ENCODE measurements around the gene ELK1. TPM values are rescaled to one million over a fixed set of nuclear protein-coding genes. Genes with fewer than 3 reads are reported as not detected.

Gene ELK1
- total and polyA plus RNA-seq, 7 experiments from 2014 or later: 24.0 to 62.4 (median 34.0) TPM

DNA sequence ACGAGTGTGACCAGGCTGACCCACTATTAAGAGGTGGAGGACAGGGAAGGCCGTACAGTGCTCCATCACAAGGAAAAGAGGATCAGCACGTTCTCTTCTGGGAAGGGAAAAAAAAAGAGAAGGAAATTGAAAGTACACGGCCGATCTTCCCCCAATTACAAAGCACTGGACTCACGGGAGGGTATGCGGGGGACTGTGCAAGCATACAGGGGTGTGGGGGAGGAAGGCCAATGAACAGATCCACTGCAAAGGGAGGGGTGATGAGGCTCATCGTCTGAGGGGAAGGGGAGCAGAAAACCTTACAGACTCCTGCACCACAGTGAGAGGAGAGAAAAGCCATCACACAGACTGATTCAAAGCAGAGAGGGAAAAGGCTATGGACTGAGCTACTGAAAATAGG, 1.1 kb downstream of the ELK1 start:
- ChIA-PET POLR2A (interaction anchor here (0.7 to 1.7 kb wide), 5 partner anchors 9 to 93 kb away, joined by 4 to 11 read pairs (median 5); no protein-coding TSS in a partner anchor), CTCF (no interaction called here)
- no peaks in the 10 kb centered on the region for H3K9me3 Mint-ChIP-seq
- H3K4me1 Mint-ChIP-seq: peaks cover 42 to 60% (median 59%) of the 10 kb centered on the region in 7 donors
- H3K4me1 ChIP-seq (ENCODE audit: control insufficient read depth in 2 of 2, insufficient read depth in 2 of 2, low read length in 2 of 2): peaks cover 12 to 16% of the 10 kb centered on the region in 2 donors
- peaks cover 0 to 8% (median 0%) of the 10 kb centered on the region in 3 experiments for H3K36me3 ChIP-seq (ENCODE audit: control insufficient read depth in 2 of 3, insufficient read depth in 3 of 3, low read length in 3 of 3)
- H3K27me3 ChIP-seq (ENCODE audit: control insufficient read depth in 2 of 2, insufficient read depth in 2 of 2, low read length in 2 of 2): no peaks in the 10 kb centered on the region
- no peaks in the 10 kb centered on the region for H3K27me3 Mint-ChIP-seq
- intact Hi-C loops (cut with micrococcal nuclease): no loop called here
- DNase-seq (no peak), ATAC-seq (no peak)
- H3K4me3 Mint-ChIP-seq: peak overlapping the region; percentile 87 to 96 (median 90)
- peak overlapping the region; percentile 43 for H3K4me3 ChIP-seq (ENCODE audit: low read length)
- H3K27ac Mint-ChIP-seq: peak overlapping the region; percentile 11 to 95 (median 86)
- no peaks in the 10 kb centered on the region for H3K9me3 ChIP-seq (ENCODE audit: control insufficient read depth in 2 of 3, low read length in 3 of 3)
- H3K27ac ChIP-seq (ENCODE audit: low read depth, low read length): peak overlapping the region; percentile 67
- H3K36me3 Mint-ChIP-seq: peaks cover 0 to 46% (median 5%) of the 10 kb centered on the region in 5 donors

DNA sequence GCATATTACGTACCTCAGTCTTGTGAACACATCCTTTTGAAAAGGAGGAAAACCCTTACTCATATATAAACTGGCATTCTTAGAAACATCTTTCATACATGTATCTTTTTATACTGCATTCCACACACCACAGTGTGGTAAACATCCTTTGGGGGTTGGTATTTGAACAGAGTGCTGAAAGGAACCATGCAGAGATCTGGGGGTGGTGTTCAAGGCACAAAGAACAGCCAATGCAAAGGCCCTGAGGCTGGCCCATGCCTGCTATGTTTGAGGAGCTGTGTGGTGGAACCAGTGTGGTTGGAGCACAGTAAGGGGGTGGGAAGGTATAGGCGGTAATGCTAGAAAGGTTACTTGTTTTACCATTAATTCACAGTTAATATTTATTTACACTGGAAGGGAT, 2.0 kb downstream of the ELK1 start:
- H3K9me3 ChIP-seq (ENCODE audit: control insufficient read depth in 2 of 3, low read length in 3 of 3): no peaks in the 10 kb centered on the region
- peak overlapping the region; percentile 67 for H3K27ac ChIP-seq (ENCODE audit: low read depth, low read length)
- H3K27me3 Mint-ChIP-seq: no peaks in the 10 kb centered on the region
- DNase-seq (peak in 1 of 9 donors; percentile 22), ATAC-seq (no peak)
- peaks cover 0 to 44% (median 6%) of the 10 kb centered on the region in 5 donors for H3K36me3 Mint-ChIP-seq
- CTCF ChIA-PET: interaction anchor here (0.5 kb wide), 1 partner anchor 151 kb away, joined by 3 read pairs; no protein-coding TSS in a partner anchor
- H3K27me3 ChIP-seq (ENCODE audit: control insufficient read depth in 2 of 2, insufficient read depth in 2 of 2, low read length in 2 of 2): no peaks in the 10 kb centered on the region
- POLR2A ChIA-PET: interaction anchor here (0.9 to 1.5 kb wide), 3 partner anchors 18 to 92 kb away, joined by 3 to 5 read pairs (median 4); no protein-coding TSS in a partner anchor
- H3K27ac Mint-ChIP-seq: peak overlapping the region; percentile 3 to 89 (median 80)
- no peak overlapping the region for H3K4me3 ChIP-seq (ENCODE audit: low read length)
- intact Hi-C loops (cut with micrococcal nuclease): no loop called here
- H3K4me1 ChIP-seq (ENCODE audit: control insufficient read depth in 2 of 2, insufficient read depth in 2 of 2, low read length in 2 of 2): peaks cover 12 to 22% of the 10 kb centered on the region in 2 donors
- H3K4me3 Mint-ChIP-seq: peak overlapping the region; percentile 87 to 96 (median 90)
- H3K4me1 Mint-ChIP-seq: peaks cover 42 to 69% (median 65%) of the 10 kb centered on the region in 7 donors
- H3K36me3 ChIP-seq (ENCODE audit: control insufficient read depth in 2 of 3, insufficient read depth in 3 of 3, low read length in 3 of 3): peaks cover 0 to 3% (median 0%) of the 10 kb centered on the region in 3 experiments
- H3K9me3 Mint-ChIP-seq: no peaks in the 10 kb centered on the region

DNA sequence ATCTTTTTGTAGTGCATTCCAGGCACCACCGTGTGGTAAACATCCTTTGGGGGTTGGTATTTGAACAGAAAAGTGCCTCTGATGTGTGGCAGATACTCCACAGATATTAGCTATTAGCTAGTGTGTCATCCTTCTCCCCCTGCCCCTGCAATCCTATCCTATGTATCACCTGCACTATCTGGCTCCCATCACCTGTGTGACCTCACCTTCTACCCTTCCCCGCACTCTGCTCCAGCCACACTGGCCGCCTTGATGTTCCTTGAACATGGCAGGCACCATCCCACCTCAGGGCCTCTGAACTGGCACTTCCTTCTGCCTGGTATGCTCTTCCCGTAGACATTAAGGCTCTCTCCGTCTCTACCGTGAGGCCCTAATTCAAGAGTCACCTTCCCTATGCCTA, 3.7 kb downstream of the ELK1 start:
- H3K9me3 ChIP-seq (ENCODE audit: control insufficient read depth in 2 of 3, low read length in 3 of 3): no peaks in the 10 kb centered on the region
- intact Hi-C loops (cut with micrococcal nuclease): no loop called here
- peaks cover 12 to 22% of the 10 kb centered on the region in 2 donors for H3K4me1 ChIP-seq (ENCODE audit: control insufficient read depth in 2 of 2, insufficient read depth in 2 of 2, low read length in 2 of 2)
- no peak overlapping the region for H3K27ac ChIP-seq (ENCODE audit: low read depth, low read length)
- ATAC-seq (no peak), DNase-seq (no peak)
- Mint-ChIP-seq H3K27me3 (no peaks in the 10 kb centered on the region), H3K9me3 (no peaks in the 10 kb centered on the region), H3K36me3 (peaks cover 0 to 38% (median 6%) of the 10 kb centered on the region in 5 donors), H3K27ac (peak overlapping the region in 5 of 9 donors; percentile 23 to 80 (median 48)), H3K4me3 (peak overlapping the region in 5 of 10 donors; percentile 10 to 50 (median 42)), H3K4me1 (peaks cover 41 to 69% (median 54%) of the 10 kb centered on the region in 7 donors)
- POLR2A ChIA-PET: interaction anchor here (0.5 kb wide), 1 partner anchor 101 kb away, joined by 5 read pairs; no protein-coding TSS in a partner anchor
- no peaks in the 10 kb centered on the region for H3K27me3 ChIP-seq (ENCODE audit: control insufficient read depth in 2 of 2, insufficient read depth in 2 of 2, low read length in 2 of 2)
- peaks cover 0 to under 1% (median 0%) of the 10 kb centered on the region in 3 experiments for H3K36me3 ChIP-seq (ENCODE audit: control insufficient read depth in 2 of 3, insufficient read depth in 3 of 3, low read length in 3 of 3)
- H3K4me3 ChIP-seq (ENCODE audit: low read length): no peak overlapping the region
- CTCF ChIA-PET: interaction anchor here (0.6 kb wide), 1 partner anchor 15 kb away, joined by 3 read pairs; no protein-coding TSS in a partner anchor

DNA sequence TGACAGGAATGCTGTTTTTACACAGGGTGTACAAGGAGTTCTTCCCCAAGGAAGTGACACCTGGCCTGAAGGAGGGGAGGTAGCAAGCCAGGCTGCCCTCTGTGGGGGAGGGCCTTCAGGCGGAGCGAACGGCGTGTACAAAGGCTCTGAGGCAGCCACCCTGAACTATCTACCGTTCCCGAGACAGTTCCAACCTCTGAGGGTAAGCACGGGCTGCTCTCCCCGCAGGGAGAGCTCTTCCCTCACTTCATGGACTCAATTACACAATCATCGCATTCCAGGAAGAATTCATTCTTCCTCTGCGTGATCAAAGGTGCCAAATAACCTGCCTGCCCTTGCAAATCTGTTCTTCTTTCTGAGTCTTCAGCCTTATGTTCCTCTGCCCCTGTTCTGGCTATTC, 4.8 kb downstream of the ELK1 start:
- Histone ChIP-seq H3K4me1 (ENCODE audit: control insufficient read depth in 2 of 2, insufficient read depth in 2 of 2, low read length in 2 of 2) (peaks cover 9 to 22% of the 10 kb centered on the region in 2 donors), H3K36me3 (ENCODE audit: control insufficient read depth in 2 of 3, insufficient read depth in 3 of 3, low read length in 3 of 3) (peaks cover 0 to 11% (median 3%) of the 10 kb centered on the region in 3 experiments), H3K9me3 (ENCODE audit: control insufficient read depth in 2 of 3, low read length in 3 of 3) (no peaks in the 10 kb centered on the region), H3K27ac (ENCODE audit: low read depth, low read length) (no peak overlapping the region), H3K4me3 (ENCODE audit: low read length) (no peak overlapping the region), H3K27me3 (ENCODE audit: control insufficient read depth in 2 of 2, insufficient read depth in 2 of 2, low read length in 2 of 2) (no peaks in the 10 kb centered on the region)
- peak overlapping the region in 1 of 9 donors; percentile 38 for H3K27ac Mint-ChIP-seq
- H3K27me3 Mint-ChIP-seq: no peaks in the 10 kb centered on the region
- peaks cover 0 to 2% (median 0%) of the 10 kb centered on the region in 11 donors for H3K9me3 Mint-ChIP-seq
- peaks cover 4 to 42% (median 6%) of the 10 kb centered on the region in 5 donors for H3K36me3 Mint-ChIP-seq
- no peak overlapping the region for H3K4me3 Mint-ChIP-seq
- intact Hi-C loops (cut with micrococcal nuclease): no loop called here
- DNase-seq (no peak), ATAC-seq (no peak)
- ChIA-PET POLR2A (no interaction called here), CTCF (interaction anchor here (3.7 kb wide), 1 partner anchor 16 kb away, joined by 15 read pairs; the partner anchor contains the start of gene CFP)
- peaks cover 31 to 61% (median 46%) of the 10 kb centered on the region in 7 donors for H3K4me1 Mint-ChIP-seq

DNA sequence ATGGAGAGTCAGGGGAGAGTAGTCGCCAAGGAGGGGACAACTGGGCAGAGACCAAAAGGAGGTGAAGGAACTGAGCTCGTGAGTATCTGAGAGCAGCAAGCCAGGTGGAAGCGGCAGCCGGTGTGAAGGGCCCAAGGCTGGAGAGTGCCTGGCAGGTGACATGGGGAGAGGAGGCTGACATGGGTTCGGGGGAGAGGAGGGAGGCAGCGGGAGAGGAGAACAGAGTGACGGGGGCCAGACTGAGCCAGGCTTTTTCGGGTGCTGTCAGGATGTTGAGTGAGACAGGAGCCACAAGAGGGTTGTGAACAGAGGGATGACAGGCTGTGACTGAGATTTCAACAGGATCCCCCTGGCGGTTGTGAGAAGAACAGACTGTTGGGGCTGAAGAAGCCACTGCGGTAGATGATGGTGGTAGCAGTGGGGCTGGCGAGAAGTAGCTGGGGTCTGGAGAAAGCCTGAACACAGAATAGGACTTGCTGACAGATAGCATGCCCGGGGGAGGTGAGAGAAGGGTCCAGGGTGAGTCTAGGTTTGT, 5.7 kb downstream of the ELK1 start:
- Mint-ChIP-seq H3K4me1 (peaks cover 31 to 64% (median 51%) of the 10 kb centered on the region in 7 donors), H3K36me3 (peaks cover 13 to 50% (median 15%) of the 10 kb centered on the region in 5 donors), H3K4me3 (peak overlapping the region in 2 of 10 donors; percentile 36 to 39), H3K27ac (peak overlapping the region in 3 of 9 donors; percentile 37 to 56 (median 51)), H3K9me3 (peaks cover 0 to 3% (median 0%) of the 10 kb centered on the region in 11 donors), H3K27me3 (no peaks in the 10 kb centered on the region)
- H3K9me3 ChIP-seq (ENCODE audit: control insufficient read depth in 2 of 3, low read length in 3 of 3): no peaks in the 10 kb centered on the region
- POLR2A ChIA-PET: interaction anchor here (0.6 to 1.8 kb wide), 9 partner anchors 13 to 104 kb away, joined by 3 to 4 read pairs (median 4); no protein-coding TSS in a partner anchor
- DNase-seq (no peak), ATAC-seq (peak; percentile 60)
- H3K36me3 ChIP-seq (ENCODE audit: control insufficient read depth in 2 of 3, insufficient read depth in 3 of 3, low read length in 3 of 3): peaks cover 0 to 19% (median 8%) of the 10 kb centered on the region in 3 experiments
- H3K27ac ChIP-seq (ENCODE audit: low read depth, low read length): peak overlapping the region; percentile 21
- CTCF ChIA-PET: interaction anchor here (1.2 to 3.7 kb wide), 3 partner anchors 15 to 82 kb away, joined by 3 to 15 read pairs (median 4); partner anchors contain the start of gene CFP
- H3K4me3 ChIP-seq (ENCODE audit: low read length): no peak overlapping the region
- H3K27me3 ChIP-seq (ENCODE audit: control insufficient read depth in 2 of 2, insufficient read depth in 2 of 2, low read length in 2 of 2): no peaks in the 10 kb centered on the region
- H3K4me1 ChIP-seq (ENCODE audit: control insufficient read depth in 2 of 2, insufficient read depth in 2 of 2, low read length in 2 of 2): peaks cover 9 to 22% of the 10 kb centered on the region in 2 donors
- intact Hi-C loops (cut with micrococcal nuclease): loop anchor here (1.0 kb wide), 2 partner anchors 82 to 103 kb away; no protein-coding TSS in a partner anchor

DNA sequence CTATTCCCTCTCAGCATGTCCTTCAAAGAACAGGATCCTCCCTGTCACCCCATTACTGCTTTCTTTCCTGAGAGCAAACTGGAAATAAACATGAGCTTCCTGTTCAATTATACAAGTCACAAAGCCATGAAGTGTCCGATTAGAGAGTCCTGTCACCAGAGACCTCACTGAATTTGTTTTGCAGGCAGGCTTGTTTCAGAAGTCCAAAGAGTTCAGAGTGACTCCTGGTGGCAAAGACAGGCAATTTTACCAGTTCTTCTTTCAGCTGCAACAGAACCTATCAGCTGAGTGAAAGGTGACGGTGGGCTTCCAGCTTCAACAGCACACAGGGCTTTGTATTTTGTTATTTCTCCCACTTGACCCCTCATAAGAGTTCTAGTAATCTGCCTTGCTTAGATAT, 6.4 kb downstream of the ELK1 start:
- Mint-ChIP-seq H3K9me3 (peaks cover 0 to 3% (median 0%) of the 10 kb centered on the region in 11 donors), H3K27me3 (no peaks in the 10 kb centered on the region), H3K27ac (peak overlapping the region in 1 of 9 donors; percentile 25), H3K4me3 (no peak overlapping the region), H3K4me1 (peaks cover 28 to 62% (median 47%) of the 10 kb centered on the region in 7 donors), H3K36me3 (peaks cover 16 to 51% (median 19%) of the 10 kb centered on the region in 5 donors)
- peak in 2 of 9 donors; percentile 26 to 31 for DNase-seq
- ATAC-seq: no peak
- Histone ChIP-seq H3K27me3 (ENCODE audit: control insufficient read depth in 2 of 2, insufficient read depth in 2 of 2, low read length in 2 of 2) (no peaks in the 10 kb centered on the region), H3K9me3 (ENCODE audit: control insufficient read depth in 2 of 3, low read length in 3 of 3) (no peaks in the 10 kb centered on the region), H3K36me3 (ENCODE audit: control insufficient read depth in 2 of 3, insufficient read depth in 3 of 3, low read length in 3 of 3) (peaks cover 0 to 26% (median 8%) of the 10 kb centered on the region in 3 experiments), H3K4me1 (ENCODE audit: control insufficient read depth in 2 of 2, insufficient read depth in 2 of 2, low read length in 2 of 2) (peaks cover 3 to 20% of the 10 kb centered on the region in 2 donors), H3K27ac (ENCODE audit: low read depth, low read length) (no peak overlapping the region), H3K4me3 (ENCODE audit: low read length) (no peak overlapping the region)
- intact Hi-C loops (cut with micrococcal nuclease): loop anchor here (1.0 kb wide), 2 partner anchors 82 to 103 kb away; no protein-coding TSS in a partner anchor
- ChIA-PET CTCF (interaction anchor here (0.6 to 3.7 kb wide), 4 partner anchors 15 to 87 kb away, joined by 3 to 15 read pairs (median 4); partner anchors contain the start of gene CFP), POLR2A (interaction anchor here (0.6 to 1.8 kb wide), 12 partner anchors 10 to 103 kb away, joined by 3 to 4 read pairs (median 4); partner anchors contain the start of gene CFP)

All from naive thymus-derived CD4-positive, alpha-beta T cell (primary cell).